ENCODE data around the gene GABRB3. TPM values are rescaled to one million over a fixed set of nuclear protein-coding genes. Genes with fewer than 3 reads are reported as not detected.
A peak's percentile ranks its signal among the peaks of the same experiment; 100 is the strongest.

Gene GABRB3
- total RNA-seq, 2 donors from 2014 or later: 3.6 to 7.3 TPM

DNA sequence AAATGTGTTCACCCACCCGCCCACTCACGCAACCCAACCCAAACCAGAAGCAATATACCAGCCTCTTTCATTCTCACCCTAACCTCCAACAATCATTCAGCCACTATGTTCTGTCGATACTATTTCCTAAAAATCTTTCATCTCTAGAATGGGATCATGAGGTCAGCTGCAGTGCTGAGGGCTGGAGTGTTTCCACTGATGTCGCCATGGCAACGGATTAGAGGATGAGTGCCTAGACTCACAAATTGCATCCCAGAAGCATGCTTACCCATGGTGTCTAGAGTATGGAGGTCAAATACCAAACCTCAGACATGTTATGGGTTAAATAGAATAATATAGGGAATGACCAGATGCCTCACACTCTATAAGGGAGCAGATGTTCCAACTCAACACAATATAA, 138.5 kb downstream of the GABRB3 start:
- intact Hi-C loops (cut with DNase I): no loop called here
- no peak for DNase-seq

DNA sequence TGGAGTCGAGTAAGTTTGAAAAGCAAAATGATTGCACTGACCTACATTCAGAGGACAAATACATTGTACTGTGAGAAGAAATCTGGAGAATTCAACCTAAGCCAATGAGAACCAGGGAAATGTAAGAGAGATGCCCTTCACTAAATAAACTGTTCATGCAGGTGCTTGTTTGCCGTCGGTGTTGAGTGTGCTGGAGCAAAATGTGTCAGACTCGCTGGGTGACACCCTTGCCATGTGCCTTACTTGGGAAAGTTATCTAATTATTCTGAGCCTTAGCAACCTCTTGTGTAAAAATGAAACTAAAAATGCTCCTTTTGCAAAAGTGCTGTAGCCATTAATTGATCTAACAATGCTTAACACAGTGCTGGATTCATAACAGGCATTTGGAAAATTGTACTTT, 140.4 kb downstream of the GABRB3 start:
- no peak overlapping the region for H3K27ac ChIP-seq
- peaks cover 11% of the 10 kb centered on the region for H3K4me1 ChIP-seq
- H3K27me3 ChIP-seq: no peaks in the 10 kb centered on the region
- WGBS, 2 donors: 11 to 16% methylated on average over 4 of the region's 4 CpGs
- no peak for ATAC-seq
- no peaks in the 10 kb centered on the region for H3K9me3 ChIP-seq
- TF ChIP-seq POLR2A (IDR thresholded peaks at IDR 0.05): no peak
- TF ChIP-seq, protein P1, sequence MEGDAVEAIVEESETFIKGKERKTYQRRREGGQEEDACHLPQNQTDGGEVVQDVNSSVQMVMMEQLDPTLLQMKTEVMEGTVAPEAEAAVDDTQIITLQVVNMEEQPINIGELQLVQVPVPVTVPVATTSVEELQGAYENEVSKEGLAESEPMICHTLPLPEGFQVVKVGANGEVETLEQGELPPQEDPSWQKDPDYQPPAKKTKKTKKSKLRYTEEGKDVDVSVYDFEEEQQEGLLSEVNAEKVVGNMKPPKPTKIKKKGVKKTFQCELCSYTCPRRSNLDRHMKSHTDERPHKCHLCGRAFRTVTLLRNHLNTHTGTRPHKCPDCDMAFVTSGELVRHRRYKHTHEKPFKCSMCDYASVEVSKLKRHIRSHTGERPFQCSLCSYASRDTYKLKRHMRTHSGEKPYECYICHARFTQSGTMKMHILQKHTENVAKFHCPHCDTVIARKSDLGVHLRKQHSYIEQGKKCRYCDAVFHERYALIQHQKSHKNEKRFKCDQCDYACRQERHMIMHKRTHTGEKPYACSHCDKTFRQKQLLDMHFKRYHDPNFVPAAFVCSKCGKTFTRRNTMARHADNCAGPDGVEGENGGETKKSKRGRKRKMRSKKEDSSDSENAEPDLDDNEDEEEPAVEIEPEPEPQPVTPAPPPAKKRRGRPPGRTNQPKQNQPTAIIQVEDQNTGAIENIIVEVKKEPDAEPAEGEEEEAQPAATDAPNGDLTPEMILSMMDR (IDR thresholded peaks at IDR 0.05): no peak
- no peak overlapping the region for H3K4me3 ChIP-seq
- H3K36me3 ChIP-seq (replicated peaks in 1 of 2; ENCODE audit: insufficient read depth in 1 of 2, low read depth in 2 of 2): no peaks in the 10 kb centered on the region
- intact Hi-C loops (cut with DNase I): no loop called here
- peak in 1 of 4 donors; percentile 6 for DNase-seq

More for the DNA sequence above, 138.5 kb downstream of the GABRB3 start:
- 44 to 47% methylated on average over 5 of the region's 5 CpGs for WGBS, 2 donors
- Histone ChIP-seq H3K4me3 (no peak overlapping the region), H3K27me3 (no peaks in the 10 kb centered on the region), H3K36me3 (replicated peaks in 1 of 2; ENCODE audit: insufficient read depth in 1 of 2, low read depth in 2 of 2) (no peaks in the 10 kb centered on the region), H3K27ac (no peak overlapping the region), H3K9me3 (no peaks in the 10 kb centered on the region), H3K4me1 (peaks cover 6% of the 10 kb centered on the region)
- ATAC-seq: no peak
- TF ChIP-seq, protein P1 (IDR thresholded peaks at IDR 0.05): no peak
- TF ChIP-seq POLR2A (IDR thresholded peaks at IDR 0.05): no peak

DNA sequence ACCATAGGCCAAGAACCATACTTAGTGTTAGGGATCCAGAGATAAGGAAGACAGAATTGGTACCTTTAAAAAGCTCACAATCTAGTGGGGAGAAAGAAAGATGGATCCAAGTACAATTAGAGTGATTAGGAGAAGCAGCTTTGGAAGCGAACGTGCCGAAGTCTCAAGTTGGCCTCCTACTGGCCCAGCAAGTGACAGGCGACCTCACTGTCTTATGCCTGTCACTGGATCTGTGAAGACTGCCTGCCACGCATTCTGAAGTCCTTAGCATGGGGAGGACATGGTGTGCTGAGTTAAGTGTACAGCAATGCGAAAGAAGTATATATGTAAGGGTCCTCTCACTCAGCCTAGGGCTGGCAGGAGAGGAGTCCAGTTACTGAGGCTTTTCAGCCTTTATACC, 141.0 kb downstream of the GABRB3 start:
- intact Hi-C loops (cut with DNase I): no loop called here
- H3K9me3 ChIP-seq: no peaks in the 10 kb centered on the region
- WGBS, 2 donors: 62 to 71% methylated on average over 6 of the region's 6 CpGs
- no peak for DNase-seq
- H3K27me3 ChIP-seq: no peaks in the 10 kb centered on the region
- no peaks in the 10 kb centered on the region for H3K36me3 ChIP-seq (replicated peaks in 1 of 2; ENCODE audit: insufficient read depth in 1 of 2, low read depth in 2 of 2)
- ATAC-seq: no peak
- peaks cover 11% of the 10 kb centered on the region for H3K4me1 ChIP-seq
- TF ChIP-seq, protein P1 (IDR thresholded peaks at IDR 0.05): no peak
- no peak for TF ChIP-seq POLR2A (IDR thresholded peaks at IDR 0.05)
- H3K27ac ChIP-seq: no peak overlapping the region
- H3K4me3 ChIP-seq: no peak overlapping the region

DNA sequence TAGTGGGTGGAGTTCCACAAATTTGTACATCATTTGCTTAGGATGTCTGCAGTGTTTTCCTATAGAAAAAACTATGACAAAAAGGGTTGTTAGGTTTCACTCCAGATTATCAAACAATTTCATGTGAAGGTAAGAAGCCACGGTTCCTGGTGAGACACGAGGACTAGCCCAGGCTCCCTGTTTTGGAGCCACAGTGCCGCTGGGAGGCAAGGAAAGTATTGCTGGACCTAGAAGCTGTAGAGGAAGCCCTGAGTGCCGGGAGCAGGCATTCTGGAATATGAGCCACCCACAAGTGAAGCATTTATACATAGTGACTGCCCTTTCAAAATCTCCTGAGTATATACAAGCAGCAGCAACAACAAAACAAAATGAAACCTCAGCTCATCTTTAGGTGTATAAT, 142.0 kb downstream of the GABRB3 start:
- 48 to 59% methylated on average over 4 of the region's 4 CpGs for WGBS, 2 donors
- no peak for TF ChIP-seq POLR2A (IDR thresholded peaks at IDR 0.05)
- TF ChIP-seq, protein P1 (IDR thresholded peaks at IDR 0.05): no peak
- no peaks in the 10 kb centered on the region for H3K27me3 ChIP-seq
- no peak overlapping the region for H3K27ac ChIP-seq
- ATAC-seq (no peak), DNase-seq (no peak)
- H3K4me3 ChIP-seq: no peak overlapping the region
- H3K9me3 ChIP-seq: no peaks in the 10 kb centered on the region
- intact Hi-C loops (cut with DNase I): no loop called here
- no peaks in the 10 kb centered on the region for H3K36me3 ChIP-seq (replicated peaks in 1 of 2; ENCODE audit: insufficient read depth in 1 of 2, low read depth in 2 of 2)
- H3K4me1 ChIP-seq: peaks cover 11% of the 10 kb centered on the region

DNA sequence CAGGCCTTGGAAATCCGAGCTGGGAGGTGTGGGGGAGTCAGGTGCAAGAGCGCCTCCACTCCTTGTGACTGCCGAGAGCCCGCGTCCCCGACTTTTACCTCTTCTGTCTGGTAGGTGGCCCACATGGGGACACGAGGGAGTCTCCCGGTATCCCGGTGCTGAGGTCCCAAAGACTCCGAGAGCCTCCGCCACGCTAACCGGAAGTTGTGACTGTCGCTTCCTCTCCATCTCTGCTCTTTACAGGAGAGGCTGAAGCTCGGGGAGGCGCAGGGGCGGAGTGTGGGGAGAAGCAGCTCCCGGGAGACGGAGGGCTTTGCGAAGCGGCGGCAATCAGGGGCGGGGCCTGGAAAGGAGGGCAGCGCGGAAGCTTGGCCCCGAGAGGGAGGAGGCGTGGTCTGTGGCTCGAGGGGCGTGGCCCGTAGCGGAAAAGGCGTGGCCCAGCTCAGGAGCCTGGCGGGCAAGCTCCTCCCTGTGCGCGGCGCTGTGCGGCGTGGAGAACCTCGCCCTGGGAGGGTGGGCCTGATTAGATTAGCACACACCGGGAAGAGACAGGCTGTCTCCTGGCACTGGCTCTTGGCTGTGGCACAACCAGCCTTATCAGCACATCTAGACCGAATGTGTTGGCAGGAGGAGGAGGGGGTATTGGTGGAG, 143.9 kb downstream of the GABRB3 start:
- intact Hi-C loops (cut with DNase I): no loop called here
- ATAC-seq (peak; percentile 93), DNase-seq (peak; percentile 64 to 83 (median 70))
- WGBS, 2 donors: 60 to 73% methylated on average over 32 to 40 of the region's 41 CpGs
- peak in 2 of 3 donors; percentile 40 to 72 for TF ChIP-seq POLR2A (IDR thresholded peaks at IDR 0.05)
- TF ChIP-seq, protein P1 (IDR thresholded peaks at IDR 0.05): no peak
- Histone ChIP-seq H3K27ac (peak overlapping the region in 2 of 4 donors; percentile 38 to 66), H3K4me1 (peaks cover 11% of the 10 kb centered on the region), H3K27me3 (no peaks in the 10 kb centered on the region), H3K36me3 (replicated peaks in 1 of 2; ENCODE audit: insufficient read depth in 1 of 2, low read depth in 2 of 2) (no peaks in the 10 kb centered on the region), H3K9me3 (no peaks in the 10 kb centered on the region), H3K4me3 (no peak overlapping the region)
